IMR-90 (cell line): ENCODE measurements around the gene NCLN. TPM values are rescaled to one million over a fixed set of nuclear protein-coding genes. Genes with fewer than 3 reads are reported as not detected.

Experiments used
- ATAC-seq: fragments of 200-7000 bp; cut with Tn5 transposase; 2 replicates; pipeline ENCODE4 v1.9.1; 2020; ENCODE audit warnings: low read depth, mild to moderate bottlenecking, moderate library complexity
- BruUV-seq: library from RNA; stranded (reverse); fragments of 400-500 nt; replicated peaks from 2 replicates; lab custom pipeline; 2021; lab: Mats Ljungman, UMichigan
- CTCF ChIA-PET: fragments of 300-600 bp; formaldehyde crosslinking; extraction: SDS; loops from one replicate; lab custom pipeline; 2021; ENCODE audit warnings: antibody characterized with exemption; lab: Yijun Ruan, JAX
- POLR2A ChIA-PET: fragments of 300-600 bp; sonication (Branson Sonifier 250); formaldehyde crosslinking; loops from one replicate; lab custom pipeline; 2022; ENCODE audit warnings: antibody characterized with exemption; ENCODE audit not compliant: unreplicated experiment; lab: Charles Lee
- DNase-seq: peaks from one replicate; pipeline ENCODE4 v3.0.0; 2013
- H2AFZ ChIP-seq: replicated peaks from 2 replicates; pipeline ENCODE3; 2013; ENCODE audit warnings: low read length, mild to moderate bottlenecking; ENCODE audit not compliant: poor library complexity
- H2AK5ac ChIP-seq: 2 replicates; pipeline ENCODE4 v1.6.1; 2013; ENCODE audit warnings: low read depth, low read length, inconsistent platforms
- H2AK9ac ChIP-seq: replicated peaks from 2 replicates; pipeline ENCODE3; 2013; ENCODE audit warnings: mild to moderate bottlenecking, low read depth, low read length, moderate library complexity; ENCODE audit not compliant: poor library complexity
- H2BK120ac ChIP-seq: 2 replicates; pipeline ENCODE4 v1.6.1; 2013; ENCODE audit warnings: low read depth, low read length, inconsistent platforms
- H2BK15ac ChIP-seq: 3 replicates; pipeline ENCODE4 v1.6.1; 2013; ENCODE audit warnings: low read depth, low read length, inconsistent platforms
- H2BK20ac ChIP-seq: 2 replicates; pipeline ENCODE4 v1.6.1; 2013; ENCODE audit warnings: low read depth, mild to moderate bottlenecking, inconsistent platforms, low read length, moderate library complexity
- H2BK5ac ChIP-seq: 2 replicates; pipeline ENCODE4 v1.6.1; 2013; ENCODE audit warnings: mild to moderate bottlenecking, low read depth, low read length, inconsistent platforms; ENCODE audit not compliant: poor library complexity, severe bottlenecking
- H3K14ac ChIP-seq: replicated peaks from 2 replicates; pipeline ENCODE4 v1.6.1; 2013; ENCODE audit warnings: low read depth, low read length, inconsistent platforms
- H3K18ac ChIP-seq: 2 replicates; pipeline ENCODE4 v1.6.1; 2013; ENCODE audit warnings: low read depth, low read length, control low read depth
- H3K23ac ChIP-seq: 2 replicates; pipeline ENCODE4 v1.6.1; 2013; ENCODE audit warnings: low read depth, low read length, inconsistent platforms
- H3K27ac ChIP-seq: 2 replicates; pipeline ENCODE4 v1.5.1; 2013; ENCODE audit warnings: mild to moderate bottlenecking, control low read depth, low read length; ENCODE audit not compliant: insufficient read depth
- H3K27me3 ChIP-seq: 2 replicates; pipeline ENCODE4 v1.6.1; 2013; ENCODE audit warnings: low read length; ENCODE audit not compliant: control insufficient read depth, insufficient read depth
- H3K36me3 ChIP-seq: 2 replicates; pipeline ENCODE4 v1.6.1; 2013; ENCODE audit warnings: low read length, mixed read lengths; ENCODE audit not compliant: control insufficient read depth, insufficient read depth
- H3K4ac ChIP-seq: 2 replicates; pipeline ENCODE4 v1.6.1; 2013; ENCODE audit warnings: low read depth, low read length, inconsistent platforms
- H3K4me1 ChIP-seq: 2 replicates; pipeline ENCODE4 v1.6.1; 2013; ENCODE audit warnings: low read length, mixed read lengths; ENCODE audit not compliant: control insufficient read depth, insufficient read depth
- H3K4me2 ChIP-seq: 2 replicates; pipeline ENCODE4 v1.6.1; 2013; ENCODE audit warnings: low read depth, mild to moderate bottlenecking, control low read depth, low read length, moderate library complexity
- H3K4me3 ChIP-seq: 2 replicates; pipeline ENCODE4 v1.5.1; 2013; ENCODE audit warnings: low read depth, mild to moderate bottlenecking, control low read depth, low read length, moderate library complexity; ENCODE audit not compliant: insufficient read depth
- H3K56ac ChIP-seq: 2 replicates; pipeline ENCODE4 v1.6.1; 2013; ENCODE audit warnings: low read length, inconsistent platforms; ENCODE audit not compliant: insufficient read depth; ENCODE audit errors: extremely low read depth
- H3K79me1 ChIP-seq, 2 experiments: 2 replicates each; pipeline ENCODE4 v1.6.1; 2013; ENCODE audit warnings: low read length in 2 of 2, inconsistent platforms in 1 of 2, low read depth in 1 of 2
- H3K9ac ChIP-seq: 2 replicates; pipeline ENCODE4 v1.6.1; 2013; ENCODE audit warnings: low read depth, low read length, control low read depth
- H3K9me1 ChIP-seq: 2 replicates; pipeline ENCODE4 v1.6.1; 2013; ENCODE audit warnings: low read length, inconsistent platforms; ENCODE audit not compliant: insufficient read depth
- H3K9me3 ChIP-seq: 2 replicates; pipeline ENCODE4 v1.6.1; 2013; ENCODE audit warnings: low read length; ENCODE audit not compliant: control insufficient read depth, insufficient read depth
- H4K20me1 ChIP-seq: 2 replicates; pipeline ENCODE4 v1.6.1; 2013; ENCODE audit warnings: low read length, inconsistent platforms; ENCODE audit not compliant: insufficient read depth
- H4K5ac ChIP-seq: 2 replicates; pipeline ENCODE4 v1.6.1; 2013; ENCODE audit warnings: mild to moderate bottlenecking, low read depth, low read length, control low read depth
- H4K8ac ChIP-seq, 2 experiments: 2 replicates each; pipeline ENCODE4 v1.6.1; 2013; ENCODE audit warnings: low read depth in 2 of 2, low read length in 2 of 2, control low read depth in 1 of 2, inconsistent platforms in 1 of 2
- H4K91ac ChIP-seq: 2 replicates; pipeline ENCODE4 v1.6.1; 2013; ENCODE audit warnings: low read depth, low read length, inconsistent platforms; ENCODE audit not compliant: insufficient read depth
- BHLHE40 ChIP-seq: fragments of 150-350 bp; IDR thresholded peaks from 2 replicates; pipeline ENCODE4 v1.6.1; 2016; ENCODE audit warnings: mild to moderate bottlenecking, low read depth, low read length
- CEBPB ChIP-seq: IDR thresholded peaks from 2 replicates; pipeline ENCODE4 v1.6.1; 2012; ENCODE audit warnings: low read depth, low read length, improper control_type of control experiment
- CHD1 ChIP-seq: IDR thresholded peaks from 2 replicates; pipeline ENCODE4 v1.6.1; 2012; ENCODE audit warnings: low read depth, low read length, improper control_type of control experiment
- MAFK ChIP-seq: IDR thresholded peaks from 2 replicates; pipeline ENCODE4 v1.6.1; 2012; ENCODE audit warnings: low read depth, low read length, improper control_type of control experiment
- MAZ ChIP-seq: IDR thresholded peaks from 2 replicates; pipeline ENCODE4 v1.6.1; 2012; ENCODE audit warnings: low read depth, mild to moderate bottlenecking, low read length, improper control_type of control experiment, moderate library complexity, borderline replicate concordance
- MXI1 ChIP-seq: IDR thresholded peaks from 2 replicates; pipeline ENCODE4 v1.6.1; 2012; ENCODE audit warnings: low read depth, mild to moderate bottlenecking, low read length, moderate library complexity, borderline replicate concordance
- NFE2L2 ChIP-seq: fragments of 150-350 bp; IDR thresholded peaks from 2 replicates; pipeline ENCODE4 v1.6.1; 2016; ENCODE audit warnings: low read depth, mild to moderate bottlenecking, low read length
- RCOR1 ChIP-seq: IDR thresholded peaks from 2 replicates; pipeline ENCODE4 v1.6.1; 2012; ENCODE audit warnings: mild to moderate bottlenecking, low read length, improper control_type of control experiment; ENCODE audit not compliant: insufficient replicate concordance
- SMC3 ChIP-seq: fragments of 150-350 bp; IDR thresholded peaks from 2 replicates; pipeline ENCODE4 v1.6.1; 2016; ENCODE audit warnings: low read depth, mild to moderate bottlenecking, antibody characterized with exemption, low read length, moderate library complexity
- WGBS, 2 experiments: methylation state at CpG; one replicate each; pipeline versions ENCODE4 v1.1.5 to v1.1.7; 2013; ENCODE audit warnings: missing lambda C conversion rate in 2 of 2; ENCODE audit not compliant: insufficient read length in 1 of 2; ENCODE audit errors: extremely low coverage in 2 of 2; 5-methylcytosine and 5-hydroxymethylcytosine counted together
- dilution Hi-C: fragments of 300-500 bp; cut with HindIII; formaldehyde crosslinking; loops from one replicate; pipeline ENCODE4 v1.14.3; 2018; ENCODE audit warnings: low sequenced_read_pairs; ENCODE audit not compliant: unreplicated experiment
- in situ Hi-C: fragments of 300-500 bp; cut with MboI; formaldehyde crosslinking; loops from 3 replicates; pipeline ENCODE4 v1.14.3; 2019; ENCODE audit warnings: low sequenced_read_pairs, inconsistent platforms, mixed read lengths
- intact Hi-C: fragments of 100-400 bp; cut with micrococcal nuclease; formaldehyde crosslinking; loops from 2 replicates; pipeline ENCODE4 v1.10.0; 2022
- polyA plus RNA-seq, 3 experiments: library from polyadenylated mRNA; depleted of rRNA; stranded (reverse); fragments of >200 nt; gene quantifications; 2 replicates each; pipeline ENCODE4 v1.2.3, GENCODE V29; 2012; ENCODE audit warnings: low replicate concordance in 1 of 3
- total RNA-seq: library from RNA; depleted of rRNA; stranded (reverse); fragments of >200 nt; gene quantifications from 2 replicates; pipeline ENCODE4 v1.2.3, GENCODE V29; 2012
- TF ChIP-seq, protein P1 (sequence below): fragments of 150-350 bp; IDR thresholded peaks from 2 replicates; pipeline ENCODE4 v1.6.1; 2016; ENCODE audit warnings: low read depth, mild to moderate bottlenecking, low read length, moderate library complexity, borderline replicate concordance
- TF ChIP-seq, protein P2 (sequence below): fragments of 150-350 bp; IDR thresholded peaks from 2 replicates; pipeline ENCODE4 v1.6.1; 2017; ENCODE audit warnings: mild to moderate bottlenecking, antibody characterized with exemption, low read length, low read depth

Gene NCLN
- total and polyA plus RNA-seq, 2 of the 4 experiments (the other 2 are of a cell fraction), result 32.8 to 90.8 TPM

DNA sequence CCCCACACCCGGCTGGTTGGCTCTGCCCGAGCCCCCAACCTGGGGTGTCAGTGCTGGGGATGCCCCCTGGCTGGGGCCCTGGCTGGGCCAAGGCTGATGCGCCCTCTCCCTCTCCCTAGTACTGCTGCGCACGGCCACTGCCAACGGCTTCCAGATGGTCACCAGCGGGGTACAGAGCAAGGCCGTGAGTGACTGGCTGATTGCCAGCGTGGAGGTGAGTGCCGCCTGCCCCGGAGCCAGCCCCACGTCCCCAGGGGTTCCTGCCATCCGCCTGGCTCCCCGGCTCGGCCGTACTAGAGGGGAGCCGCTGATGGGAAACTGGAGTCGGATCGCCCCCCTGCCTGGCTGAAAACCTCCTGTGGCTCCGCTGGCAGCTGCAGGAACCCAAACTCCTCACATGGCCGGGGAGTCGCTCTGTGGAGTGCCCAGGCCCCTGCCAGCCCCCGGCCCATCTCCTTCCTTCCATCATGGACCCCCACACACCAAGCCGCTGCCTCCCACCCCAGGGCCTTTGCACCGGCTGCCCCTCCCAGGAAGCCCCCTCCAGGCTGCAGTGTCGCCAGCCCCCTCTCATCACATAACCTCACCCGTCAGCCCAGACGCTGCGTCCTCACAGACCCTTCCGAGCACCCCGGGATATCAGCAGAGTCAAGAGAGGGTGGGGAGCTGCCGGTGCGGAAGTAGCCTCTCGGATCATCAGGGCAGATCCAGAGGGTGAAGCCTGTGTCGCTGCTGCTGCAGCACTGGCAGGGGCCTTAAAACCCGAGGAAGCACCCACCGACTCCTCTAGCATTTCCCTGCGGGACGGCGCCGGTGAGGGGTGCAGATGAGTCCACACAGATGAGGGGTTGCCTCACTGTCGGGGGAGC, 10.6 kb downstream of the NCLN start (continued):
- TF ChIP-seq NFE2L2, result no peak
- TF ChIP-seq BHLHE40, result no peak
- TF ChIP-seq MAFK, result no peak
- TF ChIP-seq CHD1, result no peak
- no peak for TF ChIP-seq MXI1
- TF ChIP-seq CEBPB, result no peak

DNA sequence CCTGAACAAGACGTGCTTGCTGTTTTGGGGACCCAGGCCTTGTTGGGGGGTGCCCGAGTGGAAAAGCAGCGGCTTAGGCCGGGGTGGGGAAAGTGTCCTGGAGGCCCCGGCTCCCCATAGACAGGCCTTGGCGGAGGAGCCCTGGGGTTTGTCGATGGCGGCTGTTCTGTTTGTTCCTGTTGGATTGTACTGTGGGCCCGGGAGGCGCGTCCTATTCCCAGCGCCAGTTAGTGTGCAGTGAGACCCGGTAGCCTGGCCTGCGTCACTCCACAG, 11.1 kb downstream of the NCLN start:
- H3K9me3 ChIP-seq, result no peaks in the 10 kb centered on the region
- no peak for DNase-seq
- no peak overlapping the region for H2AK5ac ChIP-seq
- H2BK5ac ChIP-seq, result no peak overlapping the region
- H3K36me3 ChIP-seq, result peaks cover 25% of the 10 kb centered on the region
- ChIA-PET POLR2A (no interaction called here), CTCF (no interaction called here)
- no peak overlapping the region for H3K18ac ChIP-seq
- no peak overlapping the region for H4K8ac ChIP-seq
- no peak overlapping the region for H3K27ac ChIP-seq
- H2BK120ac ChIP-seq, result no peak overlapping the region
- no peak overlapping the region for H3K4me3 ChIP-seq
- H3K4ac ChIP-seq, result no peak overlapping the region
- peaks cover 8% of the 10 kb centered on the region; the same call in 1 of the 2 replicates for H4K20me1 ChIP-seq
- BruUV-seq, result no TSS peak
- no peak overlapping the region for H2BK15ac ChIP-seq
- no peak overlapping the region for H4K91ac ChIP-seq
- H2AK9ac ChIP-seq, result no peak overlapping the region
- no peak overlapping the region for H3K4me2 ChIP-seq
- H3K9me1 ChIP-seq, result no peaks in the 10 kb centered on the region
- peaks cover 0 to 12% of the 10 kb centered on the region in 2 experiments; a peak in 1 of 4 replicates for H3K79me1 ChIP-seq
- H3K9ac ChIP-seq, result no peak overlapping the region
- H4K5ac ChIP-seq, result no peak overlapping the region
- H3K4me1 ChIP-seq, result no peaks in the 10 kb centered on the region
- intact Hi-C loops (no loop called here), in situ Hi-C loops (no loop called here), dilution Hi-C loops (no loop called here)
- TF ChIP-seq, protein P1, sequence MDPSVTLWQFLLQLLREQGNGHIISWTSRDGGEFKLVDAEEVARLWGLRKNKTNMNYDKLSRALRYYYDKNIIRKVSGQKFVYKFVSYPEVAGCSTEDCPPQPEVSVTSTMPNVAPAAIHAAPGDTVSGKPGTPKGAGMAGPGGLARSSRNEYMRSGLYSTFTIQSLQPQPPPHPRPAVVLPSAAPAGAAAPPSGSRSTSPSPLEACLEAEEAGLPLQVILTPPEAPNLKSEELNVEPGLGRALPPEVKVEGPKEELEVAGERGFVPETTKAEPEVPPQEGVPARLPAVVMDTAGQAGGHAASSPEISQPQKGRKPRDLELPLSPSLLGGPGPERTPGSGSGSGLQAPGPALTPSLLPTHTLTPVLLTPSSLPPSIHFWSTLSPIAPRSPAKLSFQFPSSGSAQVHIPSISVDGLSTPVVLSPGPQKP, result no peak
- TF ChIP-seq MAZ (no peak), SMC3 (no peak), RCOR1 (no peak)
- TF ChIP-seq, protein P2, sequence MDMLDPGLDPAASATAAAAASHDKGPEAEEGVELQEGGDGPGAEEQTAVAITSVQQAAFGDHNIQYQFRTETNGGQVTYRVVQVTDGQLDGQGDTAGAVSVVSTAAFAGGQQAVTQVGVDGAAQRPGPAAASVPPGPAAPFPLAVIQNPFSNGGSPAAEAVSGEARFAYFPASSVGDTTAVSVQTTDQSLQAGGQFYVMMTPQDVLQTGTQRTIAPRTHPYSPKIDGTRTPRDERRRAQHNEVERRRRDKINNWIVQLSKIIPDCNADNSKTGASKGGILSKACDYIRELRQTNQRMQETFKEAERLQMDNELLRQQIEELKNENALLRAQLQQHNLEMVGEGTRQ, result no peak
- no peak for ATAC-seq
- H3K27me3 ChIP-seq, result no peaks in the 10 kb centered on the region
- H3K56ac ChIP-seq, result no peak overlapping the region
- H2BK20ac ChIP-seq, result no peak overlapping the region
- H2AFZ ChIP-seq, result no peak overlapping the region
- H3K14ac ChIP-seq, result no peak overlapping the region
- H3K23ac ChIP-seq, result no peak overlapping the region
- 100% methylated on average over 6 of the region's 14 CpGs; no CpG with 5 or more reads in 1 of the 2 experiments for WGBS, 2 experiments
